Measurements from ENCODE around the gene FRMD5.

The FRMD5 gene

DNA sequence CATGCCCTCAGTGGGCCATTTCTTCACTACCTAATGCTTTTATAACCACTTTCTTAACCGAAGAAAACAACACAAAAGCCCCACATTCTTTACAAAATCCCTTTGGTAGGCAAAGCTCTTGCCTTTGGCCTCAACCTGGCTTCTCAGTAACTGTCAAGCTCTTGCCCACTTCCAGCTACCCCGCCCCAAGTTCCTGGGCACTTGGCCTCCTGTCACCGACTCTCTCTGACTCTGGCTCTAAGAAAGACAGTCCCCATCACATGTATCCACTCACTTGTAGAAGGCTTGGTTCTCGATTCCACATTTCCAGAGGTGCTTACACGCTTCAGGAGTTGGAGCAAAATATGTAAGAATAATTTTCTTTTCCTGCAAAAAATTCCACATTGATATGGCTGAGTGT is 307.2 kb downstream of the FRMD5 start:
- H3K9me3 ChIP-seq (ENCODE audit: insufficient read depth, low read length) = no peaks in the 10 kb centered on the region
- no peak for TF ChIP-seq EZH2phosphoT487 (IDR thresholded peaks at IDR 0.05; ENCODE audit: low read depth)
- TF ChIP-seq CTCF (IDR thresholded peaks at IDR 0.05; ENCODE audit: low read depth, low read length) = no peak
- no peak overlapping the region for H3K9ac ChIP-seq (ENCODE audit: low read length)
- no peaks in the 10 kb centered on the region for H4K20me1 ChIP-seq (ENCODE audit: insufficient read depth, low read length)
- H3K4me2 ChIP-seq (ENCODE audit: low read length) = no peak overlapping the region
- H3K79me2 ChIP-seq (ENCODE audit: low read length) = no peaks in the 10 kb centered on the region
- no peak overlapping the region for H2AFZ ChIP-seq (ENCODE audit: low read depth, low read length)
- H3K4me3 ChIP-seq (ENCODE audit: low read length) = no peak overlapping the region
- no peaks in the 10 kb centered on the region for H3K27me3 ChIP-seq (ENCODE audit: low read depth, low read length)
- H3K27ac ChIP-seq (ENCODE audit: low read length) = no peak overlapping the region
- no peaks in the 10 kb centered on the region for H3K4me1 ChIP-seq (ENCODE audit: low read length)
- H3K36me3 ChIP-seq (replicated peaks; ENCODE audit: low read depth, low read length) = peaks cover 26% of the 10 kb centered on the region

GRCh38 chr15:43886558-43886957 is 308.5 kb downstream of the FRMD5 start:
- H4K20me1 ChIP-seq (ENCODE audit: insufficient read depth, low read length) = no peaks in the 10 kb centered on the region
- H3K4me1 ChIP-seq (ENCODE audit: low read length) = no peaks in the 10 kb centered on the region
- no peak overlapping the region for H3K27ac ChIP-seq (ENCODE audit: low read length)
- no peaks in the 10 kb centered on the region for H3K27me3 ChIP-seq (ENCODE audit: low read depth, low read length)
- no peaks in the 10 kb centered on the region for H3K79me2 ChIP-seq (ENCODE audit: low read length)
- H3K36me3 ChIP-seq (replicated peaks; ENCODE audit: low read depth, low read length) = peaks cover 28% of the 10 kb centered on the region
- H3K4me2 ChIP-seq (ENCODE audit: low read length) = no peak overlapping the region
- H2AFZ ChIP-seq (ENCODE audit: low read depth, low read length) = no peak overlapping the region
- no peak overlapping the region for H3K9ac ChIP-seq (ENCODE audit: low read length)
- H3K4me3 ChIP-seq (ENCODE audit: low read length) = no peak overlapping the region
- no peaks in the 10 kb centered on the region for H3K9me3 ChIP-seq (ENCODE audit: insufficient read depth, low read length)
- no peak for TF ChIP-seq CTCF (IDR thresholded peaks at IDR 0.05; ENCODE audit: low read depth, low read length)

DNA sequence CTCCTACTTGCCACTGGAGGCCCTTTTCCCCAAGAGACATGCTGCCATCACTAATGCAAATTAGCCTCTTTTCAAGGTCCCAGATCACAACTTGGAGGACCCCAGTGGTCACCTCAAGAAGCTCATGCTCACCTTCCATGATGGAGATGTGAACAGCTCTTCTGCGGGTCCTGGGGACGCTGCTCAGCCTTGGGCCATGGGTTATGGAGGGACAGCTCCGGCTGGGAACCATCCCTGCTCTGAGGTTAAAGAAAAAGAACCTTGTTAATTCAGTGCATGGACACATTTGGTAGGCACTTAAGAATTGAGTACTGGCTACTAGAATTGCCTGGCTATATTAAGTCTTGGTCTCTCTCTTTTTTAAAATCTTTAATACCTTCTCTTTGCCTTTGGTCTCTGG is 311.5 kb downstream of the FRMD5 start:
- H3K9ac ChIP-seq (ENCODE audit: low read length) = no peak overlapping the region
- no peaks in the 10 kb centered on the region for H4K20me1 ChIP-seq (ENCODE audit: insufficient read depth, low read length)
- no peaks in the 10 kb centered on the region for H3K79me2 ChIP-seq (ENCODE audit: low read length)
- no peak overlapping the region for H3K4me3 ChIP-seq (ENCODE audit: low read length)
- no peaks in the 10 kb centered on the region for H3K27me3 ChIP-seq (ENCODE audit: low read depth, low read length)
- H2AFZ ChIP-seq (ENCODE audit: low read depth, low read length) = no peak overlapping the region
- no peak overlapping the region for H3K27ac ChIP-seq (ENCODE audit: low read length)
- TF ChIP-seq EZH2phosphoT487 (IDR thresholded peaks at IDR 0.05; ENCODE audit: low read depth) = no peak
- no peak for TF ChIP-seq CTCF (IDR thresholded peaks at IDR 0.05; ENCODE audit: low read depth, low read length)
- no peaks in the 10 kb centered on the region for H3K4me1 ChIP-seq (ENCODE audit: low read length)
- H3K9me3 ChIP-seq (ENCODE audit: insufficient read depth, low read length) = no peaks in the 10 kb centered on the region
- H3K4me2 ChIP-seq (ENCODE audit: low read length) = no peak overlapping the region
- H3K36me3 ChIP-seq (replicated peaks; ENCODE audit: low read depth, low read length) = peaks cover 51% of the 10 kb centered on the region

GRCh38 chr15:43881944-43882343 is 313.1 kb downstream of the FRMD5 start:
- H3K9me3 ChIP-seq (ENCODE audit: insufficient read depth, low read length) = no peaks in the 10 kb centered on the region
- no peak for TF ChIP-seq EZH2phosphoT487 (IDR thresholded peaks at IDR 0.05; ENCODE audit: low read depth)
- peak; percentile 61 for TF ChIP-seq CTCF (IDR thresholded peaks at IDR 0.05; ENCODE audit: low read depth, low read length)
- no peak overlapping the region for H3K4me2 ChIP-seq (ENCODE audit: low read length)
- no peak overlapping the region for H3K9ac ChIP-seq (ENCODE audit: low read length)
- no peak overlapping the region for H3K4me3 ChIP-seq (ENCODE audit: low read length)
- H3K36me3 ChIP-seq (replicated peaks; ENCODE audit: low read depth, low read length) = peaks cover 59% of the 10 kb centered on the region
- no peak overlapping the region for H2AFZ ChIP-seq (ENCODE audit: low read depth, low read length)
- no peaks in the 10 kb centered on the region for H4K20me1 ChIP-seq (ENCODE audit: insufficient read depth, low read length)
- no peaks in the 10 kb centered on the region for H3K79me2 ChIP-seq (ENCODE audit: low read length)
- no peaks in the 10 kb centered on the region for H3K4me1 ChIP-seq (ENCODE audit: low read length)
- no peak overlapping the region for H3K27ac ChIP-seq (ENCODE audit: low read length)
- no peaks in the 10 kb centered on the region for H3K27me3 ChIP-seq (ENCODE audit: low read depth, low read length)

Data from OCI-LY3 (cell line).